Measurements from ENCODE around the gene LRRC28. TPM values are rescaled to one million over a fixed set of nuclear protein-coding genes. Genes with fewer than 3 reads are reported as not detected.

LRRC28 gene
- total RNA-seq, 2 experiments from 2014 or later, result 12.5 to 14.4 TPM

DNA sequence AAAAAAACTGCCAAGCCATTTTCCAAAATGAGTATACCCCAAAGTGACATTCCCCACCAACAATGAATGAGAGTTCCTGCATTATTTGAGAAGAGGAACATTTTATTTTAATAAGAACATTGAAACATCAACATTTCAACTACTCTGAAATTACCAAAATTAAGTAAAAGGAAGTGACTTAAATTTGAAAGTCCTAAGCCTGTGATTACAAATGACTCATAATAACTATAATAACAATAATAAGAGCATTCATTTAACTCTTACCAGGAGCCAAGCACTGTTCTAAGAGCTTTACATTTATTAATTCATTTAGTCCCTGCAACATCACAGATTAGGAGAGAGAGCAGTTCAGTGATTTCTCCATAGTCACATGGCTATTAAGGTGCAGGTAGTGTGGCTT is 32.4 kb downstream of the LRRC28 start:
- no peaks in the 10 kb centered on the region for H3K27me3 ChIP-seq (ENCODE audit: control insufficient read depth in 1 of 2, insufficient read depth in 2 of 2, low read length in 2 of 2)
- Mint-ChIP-seq H3K9me3 (no peaks in the 10 kb centered on the region), H3K27me3 (no peaks in the 10 kb centered on the region), H3K27ac (no peak overlapping the region), H3K4me3 (no peak overlapping the region), H3K4me1 (ENCODE audit: low read depth) (peaks cover 21% of the 10 kb centered on the region), H3K36me3 (ENCODE audit: low read depth) (peaks cover 6% of the 10 kb centered on the region)
- intact Hi-C loops (cut with DNase I, micrococcal nuclease), result no loop called here
- DNase-seq (no peak), ATAC-seq (ENCODE audit: poor library complexity) (no peak)
- POLR2A ChIA-PET, result no interaction called here
- H3K36me3 ChIP-seq (ENCODE audit: insufficient read depth, low read length), result no peaks in the 10 kb centered on the region
- H3K4me3 ChIP-seq (ENCODE audit: low read length), result no peak overlapping the region
- no peaks in the 10 kb centered on the region for H3K4me1 ChIP-seq (ENCODE audit: insufficient read depth, low read length)
- H3K9me3 ChIP-seq (ENCODE audit: control insufficient read depth in 1 of 2, insufficient read depth in 1 of 2, low read length in 2 of 2), result no peaks in the 10 kb centered on the region
- CTCF ChIA-PET, result no interaction called here
- no peak overlapping the region for H3K27ac ChIP-seq (ENCODE audit: low read depth in 1 of 2, low read length in 2 of 2)
- no peak for TF ChIP-seq CTCF (IDR thresholded peaks at IDR 0.05)

DNA sequence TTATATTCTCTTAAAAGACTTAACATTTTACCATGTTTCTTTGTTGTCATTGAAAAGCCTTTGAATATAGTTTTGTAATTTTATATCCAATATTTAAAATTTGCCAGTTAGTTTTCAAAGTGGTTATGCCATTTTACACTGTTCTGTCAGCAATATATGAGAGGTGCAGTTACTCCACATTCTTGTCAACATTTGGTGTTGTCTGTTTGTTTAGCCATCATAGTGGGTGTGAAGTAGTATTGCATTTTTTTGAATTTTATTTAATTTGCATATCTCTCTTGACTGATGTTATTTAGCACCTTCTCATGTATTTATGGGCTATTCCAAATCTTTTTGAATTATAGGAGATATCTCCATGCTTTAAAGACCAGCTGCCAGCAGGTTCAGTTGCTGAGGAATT is 40.4 kb downstream of the LRRC28 start:
- Histone ChIP-seq H3K9me3 (ENCODE audit: control insufficient read depth in 1 of 2, insufficient read depth in 1 of 2, low read length in 2 of 2) (no peaks in the 10 kb centered on the region), H3K27me3 (ENCODE audit: control insufficient read depth in 1 of 2, insufficient read depth in 2 of 2, low read length in 2 of 2) (no peaks in the 10 kb centered on the region), H3K4me3 (ENCODE audit: low read length) (no peak overlapping the region), H3K4me1 (ENCODE audit: insufficient read depth, low read length) (no peaks in the 10 kb centered on the region), H3K27ac (ENCODE audit: low read depth in 1 of 2, low read length in 2 of 2) (no peak overlapping the region), H3K36me3 (ENCODE audit: insufficient read depth, low read length) (peaks cover 4% of the 10 kb centered on the region)
- Mint-ChIP-seq H3K9me3 (no peaks in the 10 kb centered on the region), H3K36me3 (ENCODE audit: low read depth) (peaks cover 50% of the 10 kb centered on the region), H3K4me1 (ENCODE audit: low read depth) (no peaks in the 10 kb centered on the region), H3K4me3 (no peak overlapping the region), H3K27ac (no peak overlapping the region), H3K27me3 (no peaks in the 10 kb centered on the region)
- DNase-seq (no peak), ATAC-seq (ENCODE audit: poor library complexity) (no peak)
- CTCF ChIA-PET, result interaction anchor here (1.0 kb wide), 1 partner anchor 19 kb away, joined by 4 read pairs; no protein-coding TSS in a partner anchor
- intact Hi-C loops (cut with DNase I, micrococcal nuclease), result no loop called here
- POLR2A ChIA-PET, result no interaction called here
- no peak for TF ChIP-seq CTCF (IDR thresholded peaks at IDR 0.05)

DNA sequence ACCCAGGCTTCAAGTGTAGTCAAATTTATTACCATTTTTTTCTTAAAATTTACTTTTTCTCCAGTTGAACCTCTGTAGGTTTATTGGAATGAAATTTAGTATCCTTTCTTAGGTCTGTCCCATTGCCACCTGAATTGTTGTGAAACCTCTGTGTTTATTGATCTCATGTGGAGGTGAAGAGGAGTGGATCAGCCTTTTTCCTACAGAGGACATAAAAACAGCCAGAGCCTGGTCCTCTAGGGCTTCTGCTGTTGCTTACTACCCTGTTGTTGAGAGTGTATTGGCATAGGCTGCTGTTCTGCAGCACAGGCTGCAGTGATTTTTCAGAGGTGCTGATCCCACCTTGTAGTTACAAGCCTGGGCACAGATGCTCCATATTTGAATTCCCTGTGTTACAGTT is 44.6 kb downstream of the LRRC28 start:
- peaks cover 4% of the 10 kb centered on the region for H3K36me3 ChIP-seq (ENCODE audit: insufficient read depth, low read length)
- intact Hi-C loops (cut with DNase I, micrococcal nuclease), result no loop called here
- CTCF ChIA-PET, result no interaction called here
- no peaks in the 10 kb centered on the region for H3K27me3 ChIP-seq (ENCODE audit: control insufficient read depth in 1 of 2, insufficient read depth in 2 of 2, low read length in 2 of 2)
- ATAC-seq (ENCODE audit: poor library complexity) (no peak), DNase-seq (no peak)
- H3K9me3 ChIP-seq (ENCODE audit: control insufficient read depth in 1 of 2, insufficient read depth in 1 of 2, low read length in 2 of 2), result no peaks in the 10 kb centered on the region
- H3K4me3 Mint-ChIP-seq, result no peak overlapping the region
- H3K27ac Mint-ChIP-seq, result no peak overlapping the region
- no peaks in the 10 kb centered on the region for H3K4me1 Mint-ChIP-seq (ENCODE audit: low read depth)
- H3K4me1 ChIP-seq (ENCODE audit: insufficient read depth, low read length), result no peaks in the 10 kb centered on the region
- no peak overlapping the region for H3K4me3 ChIP-seq (ENCODE audit: low read length)
- no peak overlapping the region for H3K27ac ChIP-seq (ENCODE audit: low read depth in 1 of 2, low read length in 2 of 2)
- H3K27me3 Mint-ChIP-seq, result no peaks in the 10 kb centered on the region
- H3K9me3 Mint-ChIP-seq, result no peaks in the 10 kb centered on the region
- no peak for TF ChIP-seq CTCF (IDR thresholded peaks at IDR 0.05)
- H3K36me3 Mint-ChIP-seq (ENCODE audit: low read depth), result peaks cover 43% of the 10 kb centered on the region
- POLR2A ChIA-PET, result no interaction called here
